ENCODE data around the gene DYRK4.

GRCh38 chr12:4615667-4616066, 53.7 kb downstream of the DYRK4 start:
- TF ChIP-seq EZH2 (IDR thresholded peaks at IDR 0.05; ENCODE audit: borderline replicate concordance, low read length) = no peak
- TF ChIP-seq, protein P1, sequence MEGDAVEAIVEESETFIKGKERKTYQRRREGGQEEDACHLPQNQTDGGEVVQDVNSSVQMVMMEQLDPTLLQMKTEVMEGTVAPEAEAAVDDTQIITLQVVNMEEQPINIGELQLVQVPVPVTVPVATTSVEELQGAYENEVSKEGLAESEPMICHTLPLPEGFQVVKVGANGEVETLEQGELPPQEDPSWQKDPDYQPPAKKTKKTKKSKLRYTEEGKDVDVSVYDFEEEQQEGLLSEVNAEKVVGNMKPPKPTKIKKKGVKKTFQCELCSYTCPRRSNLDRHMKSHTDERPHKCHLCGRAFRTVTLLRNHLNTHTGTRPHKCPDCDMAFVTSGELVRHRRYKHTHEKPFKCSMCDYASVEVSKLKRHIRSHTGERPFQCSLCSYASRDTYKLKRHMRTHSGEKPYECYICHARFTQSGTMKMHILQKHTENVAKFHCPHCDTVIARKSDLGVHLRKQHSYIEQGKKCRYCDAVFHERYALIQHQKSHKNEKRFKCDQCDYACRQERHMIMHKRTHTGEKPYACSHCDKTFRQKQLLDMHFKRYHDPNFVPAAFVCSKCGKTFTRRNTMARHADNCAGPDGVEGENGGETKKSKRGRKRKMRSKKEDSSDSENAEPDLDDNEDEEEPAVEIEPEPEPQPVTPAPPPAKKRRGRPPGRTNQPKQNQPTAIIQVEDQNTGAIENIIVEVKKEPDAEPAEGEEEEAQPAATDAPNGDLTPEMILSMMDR (IDR thresholded peaks at IDR 0.05; ENCODE audit: low read length) = no peak
